SU-DHL-6 (cell line): ENCODE results near the gene SLC7A4.

Source experiments
- H2AFZ ChIP-seq: fragments of 200-600 bp; sonication (generic); 2 replicates; pipeline ENCODE4 v1.6.1; 2014; ENCODE audit warnings: low read depth, mild to moderate bottlenecking, moderate library complexity, mixed read lengths, antibody characterized with exemption, low read length; ENCODE audit not compliant: severe bottlenecking
- H3F3A ChIP-seq: fragments of 200-600 bp; shearing (Covaris generic); 2 replicates; pipeline ENCODE4 v1.6.0; 2016; ENCODE audit warnings: antibody characterized with exemption, mild to moderate bottlenecking; ENCODE audit not compliant: insufficient read depth
- H3K27ac ChIP-seq: fragments of 200-600 bp; sonication (generic); 2 replicates; pipeline ENCODE4 v1.5.1; 2016; ENCODE audit warnings: low read depth, mild to moderate bottlenecking, low read length, moderate library complexity, mixed read lengths
- H3K27me3 ChIP-seq: fragments of 200-600 bp; sonication (generic), shearing (Covaris generic); 2 replicates; pipeline ENCODE4 v1.6.0; 2014; ENCODE audit warnings: mild to moderate bottlenecking, low read length
- H3K36me3 ChIP-seq: fragments of 200-600 bp; sonication (generic); 2 replicates; pipeline ENCODE4 v1.6.1; 2014; ENCODE audit warnings: mild to moderate bottlenecking, low read length, mixed read lengths
- H3K4me2 ChIP-seq: fragments of 300-600, 200-600 bp; shearing (Covaris generic), sonication (generic); 2 replicates; pipeline ENCODE4 v1.6.0; 2014; ENCODE audit warnings: low read length, low read depth, mild to moderate bottlenecking; ENCODE audit not compliant: poor library complexity, severe bottlenecking
- H3K4me3 ChIP-seq: fragments of 200-600 bp; sonication (generic); 2 replicates; pipeline ENCODE4 v1.5.1; 2014; ENCODE audit warnings: antibody characterized with exemption, low read length, mild to moderate bottlenecking, mixed read lengths; ENCODE audit not compliant: insufficient read depth, poor library complexity, severe bottlenecking
- H3K79me2 ChIP-seq: fragments of 200-600 bp; sonication (generic); 2 replicates; pipeline ENCODE4 v1.6.1; 2014; ENCODE audit warnings: mild to moderate bottlenecking, low read length, moderate library complexity; ENCODE audit not compliant: insufficient read depth
- H3K9ac ChIP-seq: fragments of 200-600 bp; sonication (generic); 2 replicates; pipeline ENCODE4 v1.7.0; 2014; ENCODE audit warnings: mild to moderate bottlenecking, low read length
- H3K9me2 ChIP-seq: fragments of 200-600 bp; sonication (generic); replicated peaks from 2 replicates; pipeline ENCODE4 v1.6.1; 2014; ENCODE audit warnings: low read length; ENCODE audit not compliant: insufficient read depth
- H3K9me3 ChIP-seq: fragments of 200-600 bp; sonication (generic); 2 replicates; pipeline ENCODE4 v1.6.1; 2014; ENCODE audit warnings: low read length, mixed read lengths; ENCODE audit not compliant: insufficient read depth
- H4K20me1 ChIP-seq: fragments of 200-600 bp; sonication (generic); 2 replicates; pipeline ENCODE4 v1.6.1; 2014; ENCODE audit warnings: low read depth, mild to moderate bottlenecking, antibody characterized with exemption, low read length, moderate library complexity, mixed read lengths
- EZH2phosphoT487 ChIP-seq: fragments of 200-600 bp; sonication (generic), shearing (Covaris generic); conservative IDR thresholded peaks from 2 replicates; pipeline ENCODE4 v1.6.1; 2018; ENCODE audit warnings: mild to moderate bottlenecking, antibody characterized with exemption, low read length, moderate library complexity, mixed read lengths
- TF ChIP-seq, protein P1 (sequence below): fragments of 200-600 bp; sonication (generic); IDR thresholded peaks from one replicate; pipeline ENCODE4 v1.5.1; 2017; ENCODE audit warnings: antibody characterized with exemption, mild to moderate bottlenecking, low read length, moderate library complexity; ENCODE audit not compliant: insufficient read depth, poor library complexity, severe bottlenecking

The SLC7A4 gene

DNA sequence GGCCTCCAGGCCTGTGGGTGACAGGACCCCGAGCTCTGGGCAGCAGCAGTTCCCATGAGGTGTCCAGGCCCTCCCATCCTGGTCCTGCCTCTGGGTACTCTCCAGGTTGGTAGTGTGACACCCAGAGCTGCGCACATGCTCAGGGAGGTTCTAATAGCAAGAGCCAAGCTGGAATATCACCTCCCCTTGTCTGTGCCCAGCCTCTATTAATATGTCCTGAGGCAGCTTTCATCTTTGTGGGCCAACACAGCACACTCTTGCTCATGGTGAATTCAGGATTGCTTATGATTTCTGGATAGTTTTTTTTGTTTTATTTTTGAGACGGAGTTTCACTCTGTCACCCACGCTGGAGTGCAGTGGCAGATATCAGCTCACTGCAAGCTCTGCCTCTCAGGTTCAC, 14.0 kb downstream of the SLC7A4 start:
- Histone ChIP-seq H4K20me1 (no peaks in the 10 kb centered on the region), H3K79me2 (no peaks in the 10 kb centered on the region), H3K4me3 (no peak overlapping the region), H3K9ac (no peak overlapping the region), H3K27me3 (no peaks in the 10 kb centered on the region), H3F3A (no peaks in the 10 kb centered on the region), H2AFZ (no peak overlapping the region), H3K9me3 (no peaks in the 10 kb centered on the region), H3K36me3 (no peaks in the 10 kb centered on the region), H3K4me2 (no peak overlapping the region), H3K9me2 (no peaks in the 10 kb centered on the region), H3K27ac (no peak overlapping the region)
- TF ChIP-seq EZH2phosphoT487 = no peak
- TF ChIP-seq, protein P1, sequence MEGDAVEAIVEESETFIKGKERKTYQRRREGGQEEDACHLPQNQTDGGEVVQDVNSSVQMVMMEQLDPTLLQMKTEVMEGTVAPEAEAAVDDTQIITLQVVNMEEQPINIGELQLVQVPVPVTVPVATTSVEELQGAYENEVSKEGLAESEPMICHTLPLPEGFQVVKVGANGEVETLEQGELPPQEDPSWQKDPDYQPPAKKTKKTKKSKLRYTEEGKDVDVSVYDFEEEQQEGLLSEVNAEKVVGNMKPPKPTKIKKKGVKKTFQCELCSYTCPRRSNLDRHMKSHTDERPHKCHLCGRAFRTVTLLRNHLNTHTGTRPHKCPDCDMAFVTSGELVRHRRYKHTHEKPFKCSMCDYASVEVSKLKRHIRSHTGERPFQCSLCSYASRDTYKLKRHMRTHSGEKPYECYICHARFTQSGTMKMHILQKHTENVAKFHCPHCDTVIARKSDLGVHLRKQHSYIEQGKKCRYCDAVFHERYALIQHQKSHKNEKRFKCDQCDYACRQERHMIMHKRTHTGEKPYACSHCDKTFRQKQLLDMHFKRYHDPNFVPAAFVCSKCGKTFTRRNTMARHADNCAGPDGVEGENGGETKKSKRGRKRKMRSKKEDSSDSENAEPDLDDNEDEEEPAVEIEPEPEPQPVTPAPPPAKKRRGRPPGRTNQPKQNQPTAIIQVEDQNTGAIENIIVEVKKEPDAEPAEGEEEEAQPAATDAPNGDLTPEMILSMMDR = no peak

DNA sequence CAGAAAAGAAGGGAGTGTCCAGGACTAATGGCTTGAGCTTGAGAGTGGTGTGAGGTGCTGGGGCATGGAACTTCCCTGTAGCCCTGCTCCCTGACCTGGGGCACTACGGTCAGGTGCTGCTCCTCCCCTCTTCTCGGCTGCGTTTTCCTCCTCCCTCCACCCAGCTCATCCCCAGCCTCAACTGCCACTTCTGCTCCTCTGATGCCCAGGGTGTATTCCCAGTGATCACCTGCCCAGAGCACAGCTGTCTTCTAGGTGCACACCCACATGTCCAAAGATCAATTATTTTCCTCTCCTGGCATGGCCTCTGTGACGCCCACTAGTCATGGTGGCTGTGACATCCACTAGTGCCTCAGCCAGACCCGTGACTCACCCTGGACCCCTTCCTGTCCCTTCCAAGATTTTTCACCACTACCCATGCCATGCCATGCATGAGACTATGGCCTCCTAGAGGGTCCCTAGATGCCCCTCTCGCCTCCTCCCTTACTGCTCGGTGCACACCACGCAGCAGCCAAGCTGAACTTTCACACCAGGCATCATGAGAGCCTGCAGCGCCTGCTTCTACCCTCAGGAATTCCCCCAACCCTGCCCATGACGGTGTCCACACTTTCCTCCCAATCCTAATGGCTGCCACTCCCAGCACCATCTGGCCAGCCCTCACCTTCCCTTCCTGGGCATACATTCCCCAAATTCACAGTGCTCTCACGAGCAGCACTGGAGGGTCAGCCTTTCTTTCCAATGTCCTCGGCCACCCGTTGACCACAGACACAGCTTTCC, 15.5 kb downstream of the SLC7A4 start:
- TF ChIP-seq, protein P1 = no peak
- H3K27ac ChIP-seq = no peak overlapping the region
- H3K4me2 ChIP-seq = no peak overlapping the region

DNA sequence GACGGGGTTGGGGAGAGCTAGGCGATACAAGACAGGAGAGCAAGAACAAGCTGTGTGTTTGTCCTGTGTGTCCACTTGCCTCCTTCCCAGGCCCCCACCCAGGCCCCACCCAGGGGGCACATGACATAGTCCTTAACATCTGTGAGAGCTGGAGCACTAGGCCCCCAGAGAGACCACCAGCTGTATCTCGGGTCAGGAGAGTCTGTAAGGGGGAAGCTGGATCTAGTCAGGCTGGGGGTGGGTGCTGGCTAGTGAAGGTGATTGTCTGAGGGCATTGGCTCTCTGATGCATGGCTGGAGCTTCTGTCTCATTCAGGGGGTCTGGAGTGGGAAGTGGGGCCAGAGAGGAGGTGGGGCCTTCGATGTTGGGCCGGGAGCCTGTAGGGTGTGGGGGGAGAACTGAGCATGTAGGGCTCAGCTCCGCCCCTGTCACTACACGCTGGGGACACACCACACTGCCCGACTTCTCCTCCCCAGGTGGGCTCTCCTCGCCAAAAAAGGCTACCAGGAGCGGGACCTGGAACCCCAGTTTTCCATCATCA, 16.8 kb downstream of the SLC7A4 start:
- Histone ChIP-seq H3K4me2 (no peak overlapping the region), H3K9ac (no peak overlapping the region), H3K9me2 (no peaks in the 10 kb centered on the region), H3K4me3 (no peak overlapping the region), H3K27me3 (no peaks in the 10 kb centered on the region), H3K27ac (no peak overlapping the region), H2AFZ (no peak overlapping the region), H3K9me3 (no peaks in the 10 kb centered on the region), H4K20me1 (no peaks in the 10 kb centered on the region), H3K36me3 (no peaks in the 10 kb centered on the region), H3K79me2 (no peaks in the 10 kb centered on the region), H3F3A (no peaks in the 10 kb centered on the region)
- TF ChIP-seq, protein P1 = no peak
- no peak for TF ChIP-seq EZH2phosphoT487

More for the DNA sequence above, 15.5 kb downstream of the SLC7A4 start:
- Histone ChIP-seq H3K4me3 (no peak overlapping the region), H2AFZ (no peak overlapping the region), H3K27me3 (no peaks in the 10 kb centered on the region), H3K79me2 (no peaks in the 10 kb centered on the region), H4K20me1 (no peaks in the 10 kb centered on the region), H3K9ac (no peak overlapping the region), H3K9me3 (no peaks in the 10 kb centered on the region), H3K9me2 (no peaks in the 10 kb centered on the region), H3K36me3 (no peaks in the 10 kb centered on the region), H3F3A (no peaks in the 10 kb centered on the region)
